HT-29 (cell line): ENCODE results near the gene CACNB4. TPM values are rescaled to one million over a fixed set of nuclear protein-coding genes. Genes with fewer than 3 reads are reported as not detected.
"Not testable (repeated sequence)": the region's sequence is repeated elsewhere in the genome, so short reads cannot be mapped to it uniquely, and the experiment has no call there.

Experiments
- DNase-seq: peaks from one replicate; pipeline ENCODE4 v3.0.0-alpha.2; 2015; ENCODE audit warnings: low spot score
- total RNA-seq: library from RNA; depleted of rRNA; stranded (reverse); fragments of >200 nt; shearing (Covaris generic); gene quantifications from 2 replicates; pipeline ENCODE4 v1.2.3, GENCODE V29; 2014

Gene CACNB4
- total RNA-seq, 1 experiment from 2014 or later: 0.13 TPM

DNA sequence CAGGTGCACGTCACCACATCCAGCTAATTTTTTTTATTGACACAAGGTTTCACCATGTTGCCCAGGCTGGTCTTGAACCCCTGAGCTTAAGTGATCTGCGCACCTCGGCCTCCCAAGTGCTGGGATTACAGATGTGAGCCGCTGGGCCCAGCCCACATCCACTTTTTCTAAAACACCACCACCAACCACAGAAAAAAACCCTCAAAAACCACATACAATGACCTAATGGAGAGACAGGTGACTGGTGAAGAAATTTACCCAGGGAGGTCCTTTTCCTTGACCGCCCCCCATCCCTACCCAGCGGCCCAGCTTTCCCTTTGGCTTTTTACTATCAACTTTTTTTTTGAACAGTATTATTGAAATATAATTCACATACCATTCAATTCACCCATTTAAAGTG is 47.9 kb downstream of the CACNB4 start:
- DNase-seq: no peak

DNA sequence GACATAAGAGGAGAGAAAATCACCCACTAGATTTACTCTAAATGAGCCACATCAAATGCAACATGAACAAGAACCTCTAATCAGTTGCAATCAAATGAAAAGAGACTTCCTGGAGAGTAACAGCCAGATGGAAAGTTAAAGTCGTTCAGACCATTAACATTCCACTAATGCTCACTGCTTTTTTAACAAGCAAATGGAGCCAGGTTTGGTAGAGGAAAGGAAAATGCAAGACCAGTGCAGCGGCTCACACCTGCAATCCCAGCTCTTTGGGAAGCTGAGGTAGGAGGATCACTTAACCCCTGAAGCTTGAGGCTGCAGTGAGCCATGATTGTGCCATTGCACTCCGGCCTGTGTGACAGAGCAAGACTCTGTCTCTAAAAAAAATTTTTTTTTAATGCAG is 48.5 kb downstream of the CACNB4 start:
- DNase-seq: no peak

DNA sequence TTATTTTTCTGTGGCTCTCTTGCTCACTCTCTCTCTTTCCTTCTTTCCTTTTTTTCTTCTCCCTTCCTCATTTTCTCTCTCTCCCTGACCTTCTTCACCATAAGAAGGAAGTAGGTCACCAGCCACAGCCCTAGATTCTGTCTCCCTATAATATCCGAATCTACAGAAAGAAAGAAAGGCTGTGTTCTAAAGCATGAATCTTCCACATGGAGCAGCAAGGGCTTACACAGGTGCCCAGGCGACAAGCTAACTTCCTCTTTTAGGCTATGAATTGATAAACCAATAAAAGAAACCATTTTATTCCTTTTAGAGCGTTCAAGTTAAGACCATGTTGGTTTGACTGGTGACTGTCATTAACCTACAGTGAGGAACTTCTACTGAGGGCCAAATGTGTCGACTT is 49.3 kb downstream of the CACNB4 start:
- DNase-seq: no peak

DNA sequence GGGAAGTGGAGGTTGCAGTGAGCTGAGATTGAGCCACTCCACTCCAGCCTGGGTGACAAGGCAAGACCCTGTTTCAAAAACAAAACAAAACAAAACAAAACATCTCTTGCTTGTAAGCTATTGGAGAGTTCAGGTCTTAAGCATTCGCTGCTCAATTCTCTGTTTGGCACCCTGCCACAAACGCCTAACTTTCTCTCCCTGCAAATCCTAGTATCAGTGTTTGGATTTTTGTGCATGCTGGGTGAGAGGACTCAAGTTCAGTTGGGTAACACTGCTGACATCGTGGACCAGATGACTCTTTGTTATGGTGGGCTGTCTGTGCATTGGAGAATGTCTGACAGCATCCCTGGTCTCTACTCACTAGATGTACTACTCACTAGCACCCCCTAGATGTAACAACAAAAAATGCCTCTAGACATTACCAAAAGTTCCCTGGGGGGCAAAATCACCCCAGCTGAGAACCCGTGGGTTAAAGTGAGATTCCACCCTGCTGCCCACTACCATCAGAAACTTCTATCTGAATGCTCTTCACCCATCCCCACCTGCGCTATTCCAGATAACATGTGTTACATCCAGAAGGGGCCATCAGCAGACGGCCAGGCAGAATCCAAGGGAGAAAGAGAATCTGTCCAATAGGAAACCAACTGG is 50.9 kb downstream of the CACNB4 start:
- DNase-seq: no peak

DNA sequence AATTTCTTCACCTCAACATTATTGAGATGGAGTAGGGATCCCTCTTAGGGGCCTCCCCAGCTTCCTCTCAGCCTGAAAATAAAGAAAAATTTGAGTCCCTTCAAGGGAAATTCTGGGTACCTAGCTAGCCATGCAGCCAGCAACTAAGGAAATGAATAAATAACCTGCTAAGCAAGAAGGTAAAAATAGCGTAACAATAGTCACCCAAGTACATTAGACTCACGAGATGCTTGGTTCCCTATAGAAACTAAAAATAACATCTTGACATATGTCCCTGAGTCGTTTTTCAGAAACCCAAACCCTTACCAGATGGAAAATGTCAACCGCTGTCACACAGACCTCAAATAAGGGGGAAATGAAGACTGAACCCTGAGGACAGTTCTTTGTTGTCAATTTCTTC is 51.9 kb downstream of the CACNB4 start:
- DNase-seq: no peak

DNA sequence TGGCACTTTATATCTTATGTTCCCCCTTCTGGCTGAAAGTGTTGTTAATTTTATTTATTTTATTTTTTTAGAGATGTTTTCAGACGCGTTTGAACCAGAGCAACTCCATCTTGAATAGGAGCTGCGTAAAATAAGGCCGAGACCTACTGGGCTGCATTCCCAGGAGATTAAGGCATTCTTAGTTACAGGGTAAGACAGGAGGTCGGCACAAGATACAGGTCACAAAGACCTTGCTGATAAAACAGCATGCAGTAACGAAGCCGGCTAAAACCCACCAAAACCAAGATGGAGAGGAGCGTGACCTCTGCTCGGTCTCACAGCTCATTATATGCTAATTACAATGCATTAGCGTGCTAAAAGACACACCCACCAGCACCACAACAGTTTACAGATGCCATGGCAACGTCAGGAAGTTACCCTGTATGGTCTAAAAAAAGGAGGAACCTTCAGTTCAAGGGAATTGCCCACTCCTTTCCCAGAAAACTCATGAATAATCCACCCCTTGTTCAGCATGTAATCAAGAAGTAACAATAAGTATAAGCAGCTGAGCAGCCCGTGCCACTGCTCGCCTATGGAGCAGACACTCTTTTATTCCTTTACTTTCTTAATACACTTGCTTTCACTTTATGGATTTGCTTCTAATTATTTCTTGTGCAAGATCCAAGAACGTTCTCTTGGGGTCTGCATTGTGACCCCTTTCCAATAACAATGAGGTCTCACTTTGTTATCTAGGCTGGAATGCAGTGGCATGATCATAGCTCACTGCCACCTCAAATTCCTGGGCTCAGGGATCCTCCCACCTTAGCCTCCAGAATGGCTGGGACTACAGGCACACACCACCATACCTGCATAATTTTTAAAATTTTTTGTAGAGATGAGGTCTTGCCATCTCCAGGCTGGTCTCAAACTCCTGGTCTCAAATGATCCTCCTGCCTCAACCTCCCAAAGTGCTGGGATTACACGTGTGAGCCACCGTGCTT is 55.9 kb downstream of the CACNB4 start:
- no peak for DNase-seq

DNA sequence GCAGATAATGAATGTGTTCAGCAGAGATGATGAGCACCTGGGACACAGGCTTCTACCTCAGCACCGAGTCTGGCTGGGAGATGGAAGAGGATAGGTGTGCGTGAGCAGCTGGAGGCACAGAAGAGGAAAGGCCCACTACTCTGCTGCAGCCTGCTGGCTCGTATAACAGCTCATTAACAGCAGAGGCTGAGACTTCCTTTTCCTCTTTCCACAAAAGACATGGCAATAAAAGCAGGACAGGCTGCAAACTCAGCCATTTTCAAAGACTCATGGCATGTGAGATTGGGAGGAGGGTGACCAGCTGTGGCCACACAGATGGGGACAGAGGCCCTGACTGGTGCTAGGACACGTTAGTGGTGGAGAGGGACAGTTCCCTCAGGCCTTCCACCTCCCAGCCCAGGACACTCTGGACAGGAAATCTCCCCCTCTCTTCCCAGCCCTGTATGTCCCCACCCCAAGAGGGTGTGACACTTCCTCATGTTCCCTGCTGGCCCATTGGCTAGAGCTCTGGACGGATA is 60.3 kb downstream of the CACNB4 start:
- peak; percentile 22 for DNase-seq

DNA sequence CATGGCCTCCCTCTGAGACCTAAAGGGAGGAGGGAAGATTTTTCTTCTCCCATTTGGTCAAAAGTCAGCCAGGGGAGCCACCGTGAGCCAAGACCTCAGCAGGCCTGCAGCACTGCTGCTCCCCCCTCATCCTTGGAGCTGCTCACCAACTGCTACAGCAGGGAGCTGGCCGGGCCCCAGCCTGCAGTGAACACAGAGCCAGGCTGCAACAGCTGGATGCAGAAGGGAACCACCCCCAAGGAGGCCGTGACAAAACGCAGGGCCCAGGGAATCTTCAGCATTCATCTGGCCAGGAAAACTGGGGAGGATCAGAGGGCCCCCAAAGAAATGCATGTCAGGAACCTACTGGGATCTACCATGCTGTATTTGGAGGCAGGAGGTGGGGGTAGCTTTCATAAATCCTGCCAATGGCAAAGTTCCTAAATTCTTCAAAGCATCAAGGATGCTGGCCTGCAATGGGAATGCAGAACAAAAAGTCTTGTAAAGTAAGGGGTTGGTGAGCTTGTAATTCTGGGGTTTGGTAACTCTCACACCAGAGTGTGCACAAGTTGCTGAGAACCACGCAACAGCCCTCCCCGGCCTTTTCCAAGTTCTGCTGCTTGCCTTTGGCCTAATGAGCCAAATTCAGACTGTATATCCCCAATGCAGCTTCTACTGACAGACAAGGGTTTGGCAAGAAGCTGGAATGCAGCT is 61.0 kb downstream of the CACNB4 start:
- DNase-seq: no peak

DNA sequence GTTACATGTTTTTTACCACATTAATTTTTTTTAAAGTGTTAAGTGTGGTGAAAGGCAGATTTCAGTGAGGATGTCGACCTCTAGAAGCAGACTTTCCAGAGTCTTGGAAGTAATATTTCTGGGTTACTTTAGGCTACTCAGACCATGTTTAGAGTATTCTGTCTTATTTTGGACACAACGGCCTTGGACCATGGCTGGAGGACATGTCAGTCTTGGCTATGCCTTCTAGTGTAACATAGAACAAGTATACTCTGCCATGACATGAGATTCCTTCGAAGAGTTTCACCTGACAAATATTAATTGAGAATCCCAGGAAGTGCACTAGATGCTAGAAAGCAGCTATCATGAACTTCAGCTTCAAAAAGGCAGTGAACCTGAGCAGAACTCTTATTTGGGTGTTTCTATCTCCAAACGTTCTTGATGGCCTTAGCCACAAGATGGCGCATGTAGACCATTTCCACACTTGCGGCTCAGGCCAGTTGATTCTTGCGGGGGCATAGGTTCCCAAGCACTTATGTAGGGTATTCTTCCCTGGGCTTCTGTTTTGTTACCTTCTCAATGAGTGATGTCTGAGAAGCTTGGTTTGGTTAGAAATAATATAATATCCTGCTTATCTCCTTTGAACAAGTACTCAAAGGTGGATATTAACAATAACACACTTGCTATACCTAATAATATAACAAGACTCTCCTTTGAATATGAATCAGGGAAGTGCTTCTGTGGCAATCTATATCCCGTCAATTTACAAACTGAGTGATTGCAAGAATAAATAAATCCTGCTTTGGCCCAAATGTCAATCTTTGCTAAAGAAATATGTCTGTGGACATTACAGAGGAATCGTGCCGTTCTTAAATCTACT is 62.0 kb downstream of the CACNB4 start:
- DNase-seq: peak; percentile 80

DNA sequence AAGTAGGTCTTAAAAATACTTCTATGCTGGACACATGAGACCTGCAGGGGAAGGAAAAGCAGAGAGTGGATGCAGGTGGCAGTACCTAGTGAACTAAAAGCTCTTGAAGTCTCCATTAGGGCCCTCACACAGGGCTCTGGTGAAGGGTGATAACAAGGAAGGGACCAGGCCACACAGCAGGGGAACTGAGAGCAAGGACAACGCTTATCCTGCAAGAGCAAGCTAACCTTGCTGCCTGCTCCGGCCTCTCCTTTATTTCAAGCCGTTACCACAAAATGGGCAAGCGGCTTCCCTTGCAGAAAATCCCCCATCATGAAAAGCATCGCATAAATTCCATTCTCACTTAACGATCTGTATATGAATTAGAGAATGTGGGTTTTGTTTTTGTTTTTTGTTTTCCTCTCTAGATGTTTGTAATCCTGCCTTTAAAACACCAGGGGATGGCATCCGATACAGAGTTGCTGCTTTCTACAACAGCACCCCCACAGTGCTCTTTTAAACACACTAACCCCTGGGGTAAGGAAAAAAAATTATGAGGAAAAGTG is 64.5 kb downstream of the CACNB4 start:
- no peak for DNase-seq

DNA sequence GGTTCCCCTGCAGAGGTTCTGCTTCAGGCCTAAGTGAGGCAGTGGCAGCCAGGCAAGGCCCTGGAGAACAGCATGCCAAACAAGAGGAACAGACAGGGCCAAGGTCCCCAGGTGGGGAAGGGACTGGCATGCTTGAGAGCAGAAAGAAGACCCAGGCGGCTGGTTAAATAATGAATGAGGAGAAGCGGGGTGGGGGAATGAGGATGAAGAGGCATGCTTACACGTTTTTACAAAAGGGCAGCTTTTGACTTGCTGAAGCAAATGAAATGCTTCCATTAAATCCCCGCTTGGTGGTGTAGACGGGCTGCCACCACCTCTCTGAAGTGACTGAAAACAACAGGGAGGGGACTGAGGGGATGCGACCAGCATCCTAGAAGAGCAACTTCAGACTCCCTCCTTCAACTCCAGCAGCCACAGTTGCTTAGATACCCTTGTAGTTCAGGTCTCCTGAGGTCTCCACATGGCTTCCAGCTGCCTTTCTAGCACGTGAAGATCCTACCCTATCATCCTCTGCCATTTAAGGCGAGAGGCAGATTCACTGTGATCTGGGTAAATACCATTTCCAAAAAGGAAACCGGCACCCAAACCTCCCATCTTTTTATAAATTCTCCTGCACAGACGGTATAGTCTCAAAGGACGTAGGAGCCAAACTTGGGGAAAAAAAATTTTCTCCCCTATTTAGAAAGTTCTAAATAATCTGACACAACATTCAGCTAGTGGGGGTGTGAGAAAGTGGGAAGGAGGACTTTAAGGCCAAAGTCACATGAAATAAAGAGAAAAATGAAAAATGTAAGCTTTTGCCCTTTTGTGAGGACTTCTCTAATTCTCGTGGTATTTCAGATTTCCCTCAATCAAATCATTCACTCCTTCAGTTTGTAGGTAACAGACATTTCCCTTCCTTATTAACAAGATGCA is 65.6 kb downstream of the CACNB4 start:
- no peak for DNase-seq

DNA sequence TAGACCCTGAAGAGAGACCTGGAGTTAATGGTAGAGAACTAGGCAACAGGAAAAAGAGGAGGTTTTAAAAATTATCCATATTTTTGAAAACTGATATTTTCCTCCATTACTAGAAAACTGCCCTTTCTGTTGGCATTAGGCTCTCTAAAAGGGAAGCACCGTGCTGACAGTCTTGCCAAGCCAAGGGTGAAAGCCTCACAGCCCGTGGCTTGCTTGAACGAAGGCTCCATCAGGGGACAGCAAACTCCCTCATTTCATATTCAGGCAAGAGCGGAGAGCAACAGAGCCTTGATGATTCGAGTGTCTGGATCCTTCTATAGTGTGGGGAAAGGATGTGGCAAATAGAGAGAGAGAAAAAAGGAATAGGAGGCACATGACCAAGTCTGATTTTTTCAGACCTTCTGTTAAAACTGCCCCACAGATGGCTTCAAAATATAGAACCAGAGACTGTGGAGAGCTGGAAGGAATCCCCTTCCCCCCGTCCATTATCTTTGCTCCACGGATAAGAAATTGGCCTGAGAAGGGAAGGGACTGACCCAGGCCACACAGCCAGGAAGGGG is 67.0 kb downstream of the CACNB4 start:
- no peak for DNase-seq

DNA sequence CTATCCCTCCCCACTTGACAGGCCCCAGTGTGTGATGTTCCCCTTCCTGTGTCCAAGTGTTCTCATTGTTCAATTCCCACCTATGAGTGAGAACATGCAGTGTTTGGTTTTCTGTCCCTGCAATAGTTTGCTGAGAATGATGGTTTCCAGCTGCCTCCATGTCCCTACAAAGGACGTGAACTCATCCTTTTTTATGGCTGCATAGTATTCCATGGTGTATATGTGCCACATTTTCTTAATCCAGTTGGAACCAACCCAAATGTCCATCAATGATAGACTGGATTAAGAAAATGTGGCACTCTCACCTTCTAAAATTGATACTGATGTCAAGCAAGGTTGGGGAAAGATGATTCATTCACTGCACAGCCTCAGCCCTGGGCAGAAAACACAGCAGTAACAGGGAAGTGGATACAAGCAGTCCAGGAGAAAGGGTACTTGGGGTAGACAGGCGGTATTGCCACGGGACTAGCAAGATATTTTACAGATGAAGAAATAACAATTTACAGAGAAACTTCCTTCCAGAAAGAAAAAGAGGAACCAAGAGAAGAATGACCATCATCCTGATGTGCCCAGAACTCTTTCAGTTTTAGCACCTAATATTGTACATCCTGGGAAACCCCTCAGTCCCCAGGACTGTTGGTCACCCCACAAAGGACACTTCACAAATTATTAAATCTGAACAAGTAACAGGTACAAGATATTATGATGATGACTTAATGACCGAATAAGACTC is 68.1 kb downstream of the CACNB4 start:
- DNase-seq: not testable (repeated sequence)

DNA sequence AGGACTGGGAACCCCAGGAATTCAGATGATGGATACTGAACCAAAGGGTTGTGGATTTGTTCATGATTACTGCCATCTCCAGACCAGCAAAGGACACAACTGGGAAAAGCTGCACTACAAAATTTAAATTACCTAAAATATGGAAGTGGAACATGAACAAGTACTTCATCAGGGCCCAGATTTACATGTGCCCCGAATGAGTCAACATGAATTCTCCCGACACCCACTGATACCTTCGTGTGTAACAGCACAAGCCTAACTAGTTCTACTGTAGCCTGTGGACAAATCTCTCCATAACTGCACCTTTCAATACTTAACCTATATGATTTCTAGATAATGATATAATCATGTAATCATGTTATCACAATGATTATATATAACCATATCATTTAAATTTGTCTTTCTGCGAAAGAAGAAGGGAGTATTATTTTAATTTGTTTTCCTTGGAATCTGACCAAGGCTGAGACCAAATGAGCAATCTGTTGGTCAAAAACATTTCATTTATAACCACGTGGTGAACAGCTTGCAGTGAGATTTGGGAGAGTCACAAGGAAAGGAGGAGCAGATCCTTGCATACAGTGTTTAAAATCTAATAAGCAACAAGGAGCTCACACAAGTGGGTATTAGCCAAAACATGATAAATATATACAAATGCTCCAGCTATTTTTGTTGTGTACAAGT is 70.5 kb downstream of the CACNB4 start:
- DNase-seq: no peak

DNA sequence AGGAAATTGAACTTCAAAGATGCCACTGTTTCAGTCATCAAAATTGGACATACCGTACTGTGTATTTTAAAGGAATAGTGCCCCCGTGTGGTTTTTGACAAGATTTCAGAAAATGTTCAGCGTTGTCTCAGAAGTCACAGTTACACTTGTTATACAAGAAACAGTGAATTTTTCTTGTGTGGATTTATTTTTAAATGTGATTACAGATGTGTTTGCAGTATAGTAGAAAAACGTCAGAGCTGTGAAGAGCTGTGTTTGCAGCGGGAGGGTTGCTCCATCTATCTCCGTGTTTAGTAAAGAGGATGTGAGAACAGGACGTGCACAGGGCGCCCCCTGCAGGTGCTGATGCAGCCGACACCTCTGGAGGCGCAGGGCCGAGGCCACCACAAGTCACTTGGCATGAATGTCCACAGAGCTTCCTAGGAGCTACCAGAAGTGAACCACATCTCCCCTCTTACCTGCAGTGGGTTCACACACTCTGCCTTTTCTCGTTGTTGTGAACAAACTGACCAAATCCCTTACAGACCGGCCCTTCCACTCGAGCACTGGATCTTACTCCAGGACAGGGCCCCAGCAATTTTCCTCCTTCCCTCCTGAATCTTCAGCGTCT is 73.1 kb downstream of the CACNB4 start:
- DNase-seq: peak; percentile 83

DNA sequence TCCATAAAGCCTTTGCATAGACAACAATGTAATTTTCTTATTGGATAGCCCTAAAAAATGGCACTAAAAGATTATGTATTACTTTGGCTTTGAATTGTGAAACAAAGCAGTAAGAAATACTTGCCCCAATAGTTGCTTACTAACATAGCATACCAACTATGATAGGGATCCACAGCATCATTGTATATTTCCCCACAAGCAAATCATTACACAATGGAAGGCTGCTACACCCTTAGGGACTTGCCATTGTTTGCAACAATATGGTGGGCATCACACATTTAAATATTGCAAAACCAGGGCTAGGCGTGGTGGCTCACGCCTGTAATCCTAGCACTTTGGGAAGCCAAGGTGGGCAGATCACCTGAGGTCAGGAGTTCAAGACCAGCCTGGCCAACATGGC is 74.4 kb downstream of the CACNB4 start:
- no peak for DNase-seq

DNA sequence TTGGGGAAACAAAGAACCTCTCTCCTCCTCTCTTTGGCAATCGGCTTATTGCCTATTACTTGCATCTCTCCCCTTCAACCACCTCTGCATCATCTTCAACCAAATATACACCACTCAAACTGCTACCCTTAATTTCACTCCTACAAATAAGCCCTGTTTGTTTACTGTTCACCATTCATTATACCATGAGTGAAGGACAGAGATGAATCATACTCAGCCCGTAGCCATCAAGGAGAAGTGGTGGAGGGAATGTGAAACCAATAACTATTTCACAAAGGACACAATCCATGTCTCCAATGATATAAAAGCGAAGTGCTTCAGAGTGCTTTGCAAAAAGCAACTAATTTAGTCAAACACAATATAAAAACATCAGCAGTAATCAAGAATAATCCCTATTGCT is 76.8 kb downstream of the CACNB4 start:
- DNase-seq: no peak

DNA sequence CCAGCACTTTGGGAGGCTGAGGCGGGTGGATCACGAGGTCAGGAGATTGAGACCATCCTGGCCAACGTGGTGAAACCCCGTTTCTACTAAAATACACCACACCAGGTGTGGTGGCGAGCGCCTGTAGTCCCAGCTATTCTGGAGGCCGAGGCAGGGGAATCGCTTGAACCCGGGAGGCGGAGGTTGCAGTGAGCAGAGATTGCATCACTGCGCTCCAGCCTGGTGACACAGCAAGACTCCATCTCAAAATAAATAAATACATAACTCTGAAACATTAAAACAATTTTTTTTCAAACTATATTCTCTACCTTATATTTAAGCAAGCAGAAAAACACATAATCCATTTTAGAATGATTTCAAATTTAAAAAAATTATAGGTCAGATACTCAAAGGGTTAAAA is 77.8 kb downstream of the CACNB4 start:
- DNase-seq: not testable (repeated sequence)
